ENCODE results near the gene RAD50. TPM values are rescaled to one million over a fixed set of nuclear protein-coding genes. Genes with fewer than 3 reads are reported as not detected.

RAD50 gene
- total RNA-seq, 1 donor from 2014 or later, result 18.6 TPM

- DNase-seq (ENCODE audit: extremely low read depth, low read depth, low spot score), result no peak
These were observed 103.1 kb downstream of the RAD50 start for GRCh38 chr5:132659598-132660493.

- DNase-seq (ENCODE audit: extremely low read depth, low read depth, low spot score), result no peak
These were observed 104.6 kb downstream of the RAD50 start for GRCh38 chr5:132661231-132662003.

- DNase-seq (ENCODE audit: extremely low read depth, low read depth, low spot score), result no peak
These were observed 105.2 kb downstream of the RAD50 start for GRCh38 chr5:132662004-132662401.

GRCh38 chr5:132662925-132663770 lies 106.4 kb downstream of the RAD50 start:
- DNase-seq (ENCODE audit: extremely low read depth, low read depth, low spot score), result no peak

GRCh38 chr5:132663771-132664695 lies 107.3 kb downstream of the RAD50 start:
- no peak for DNase-seq (ENCODE audit: extremely low read depth, low read depth, low spot score)

- DNase-seq (ENCODE audit: extremely low read depth, low read depth, low spot score), result no peak
These were observed 108.0 kb downstream of the RAD50 start for GRCh38 chr5:132664696-132665209.

- no peak for DNase-seq (ENCODE audit: extremely low read depth, low read depth, low spot score)
These were observed 108.8 kb downstream of the RAD50 start for GRCh38 chr5:132665574-132666080.

GRCh38 chr5:132666310-132667123 lies 109.7 kb downstream of the RAD50 start:
- DNase-seq (ENCODE audit: extremely low read depth, low read depth, low spot score), result no peak

- no peak for DNase-seq (ENCODE audit: extremely low read depth, low read depth, low spot score)
These were observed 110.5 kb downstream of the RAD50 start for GRCh38 chr5:132667309-132667708.

GRCh38 chr5:132667761-132668705 lies 111.3 kb downstream of the RAD50 start:
- no peak for DNase-seq (ENCODE audit: extremely low read depth, low read depth, low spot score)

GRCh38 chr5:132668706-132669454 lies 112.1 kb downstream of the RAD50 start:
- no peak for DNase-seq (ENCODE audit: extremely low read depth, low read depth, low spot score)

GRCh38 chr5:132669455-132669820 lies 112.7 kb downstream of the RAD50 start:
- no peak for DNase-seq (ENCODE audit: extremely low read depth, low read depth, low spot score)

GRCh38 chr5:132669966-132670882 lies 113.4 kb downstream of the RAD50 start:
- DNase-seq (ENCODE audit: extremely low read depth, low read depth, low spot score), result no peak

- DNase-seq (ENCODE audit: extremely low read depth, low read depth, low spot score), result no peak
These were observed 114.2 kb downstream of the RAD50 start for GRCh38 chr5:132671000-132671399.

GRCh38 chr5:132673488-132673887 lies 116.7 kb downstream of the RAD50 start:
- DNase-seq (ENCODE audit: extremely low read depth, low read depth, low spot score), result no peak

Data from glomerular endothelial cell (primary cell).